ENCODE measurements around the gene PPP1R36.
A peak's percentile ranks its signal among the peaks of the same experiment; 100 is the strongest.
"Not testable (repeated sequence)": the region's sequence is repeated elsewhere in the genome, so short reads cannot be mapped to it uniquely, and the experiment has no call there.

Gene PPP1R36

DNA sequence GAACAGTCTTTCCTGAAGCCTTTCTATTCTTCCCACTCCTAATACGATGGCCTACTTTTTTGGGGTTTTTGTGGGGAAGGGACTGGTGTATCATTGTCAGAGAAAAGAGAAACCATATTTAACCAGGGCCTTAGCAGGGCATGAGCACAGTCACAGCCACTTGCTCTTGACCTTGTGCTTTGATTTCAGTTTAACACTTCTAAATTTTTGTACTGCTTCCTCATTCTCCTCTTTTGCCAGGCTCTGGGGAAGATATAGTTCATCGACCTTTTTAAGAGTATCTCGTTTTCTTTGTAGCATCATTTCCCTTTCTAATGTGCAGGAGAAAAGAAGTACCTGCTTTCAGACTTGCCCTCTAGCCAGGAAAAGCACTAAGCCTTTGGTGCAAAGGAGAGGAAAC is 43.0 kb upstream of the PPP1R36 start:
- FAIRE-seq (no peak), DNase-seq (ENCODE audit: insufficient read length) (no peak)
- no peak for TF ChIP-seq TAF1 (IDR thresholded peaks at IDR 0.05; ENCODE audit: borderline replicate concordance, low read depth, low read length)
- TF ChIP-seq POLR2A (IDR thresholded peaks at IDR 0.05; ENCODE audit: low read depth, low read length) = no peak
- no peak for TF ChIP-seq POLR2AphosphoS5 (IDR thresholded peaks at IDR 0.05; ENCODE audit: low read depth, low read length)

DNA sequence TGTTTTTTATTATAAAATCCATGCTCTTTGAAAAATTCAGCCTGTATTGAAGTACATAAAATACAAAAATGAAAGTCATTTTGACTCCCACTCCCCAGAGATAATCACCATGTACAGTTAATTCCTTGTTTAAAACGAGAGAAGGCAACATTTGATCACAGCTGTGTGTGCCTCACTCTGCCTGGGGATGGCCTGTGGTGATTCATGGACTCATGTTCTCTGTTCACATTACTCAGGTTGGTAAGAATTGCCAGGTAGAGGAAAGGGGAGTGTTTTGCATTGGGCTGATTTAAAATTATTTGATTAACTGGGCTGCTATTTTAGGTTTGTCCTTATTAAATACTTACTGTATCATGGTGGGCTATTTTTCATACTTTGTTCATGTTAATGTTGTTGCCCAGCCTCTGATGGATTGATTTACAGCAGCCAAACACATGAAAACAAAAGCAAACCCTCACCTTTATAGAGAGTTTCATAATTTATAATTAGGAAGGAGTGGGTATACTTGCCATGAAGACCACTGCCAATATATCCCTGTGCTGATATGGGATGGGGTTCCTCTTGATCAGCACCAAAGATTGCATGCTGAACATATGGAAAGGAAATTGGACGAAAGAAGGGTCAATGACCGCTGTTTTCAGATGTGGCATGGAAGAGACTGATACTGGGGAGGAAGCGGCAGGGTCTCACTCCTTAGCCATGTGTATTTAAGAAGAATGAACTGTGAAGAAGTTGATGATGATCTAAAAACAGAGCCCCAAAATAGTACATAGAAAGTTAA is 42.2 kb upstream of the PPP1R36 start:
- TF ChIP-seq POLR2A (IDR thresholded peaks at IDR 0.05; ENCODE audit: low read depth, low read length) (no peak), TAF1 (IDR thresholded peaks at IDR 0.05; ENCODE audit: borderline replicate concordance, low read depth, low read length) (no peak), POLR2AphosphoS5 (IDR thresholded peaks at IDR 0.05; ENCODE audit: low read depth, low read length) (no peak)
- FAIRE-seq (no peak), DNase-seq (ENCODE audit: insufficient read length) (no peak)

DNA sequence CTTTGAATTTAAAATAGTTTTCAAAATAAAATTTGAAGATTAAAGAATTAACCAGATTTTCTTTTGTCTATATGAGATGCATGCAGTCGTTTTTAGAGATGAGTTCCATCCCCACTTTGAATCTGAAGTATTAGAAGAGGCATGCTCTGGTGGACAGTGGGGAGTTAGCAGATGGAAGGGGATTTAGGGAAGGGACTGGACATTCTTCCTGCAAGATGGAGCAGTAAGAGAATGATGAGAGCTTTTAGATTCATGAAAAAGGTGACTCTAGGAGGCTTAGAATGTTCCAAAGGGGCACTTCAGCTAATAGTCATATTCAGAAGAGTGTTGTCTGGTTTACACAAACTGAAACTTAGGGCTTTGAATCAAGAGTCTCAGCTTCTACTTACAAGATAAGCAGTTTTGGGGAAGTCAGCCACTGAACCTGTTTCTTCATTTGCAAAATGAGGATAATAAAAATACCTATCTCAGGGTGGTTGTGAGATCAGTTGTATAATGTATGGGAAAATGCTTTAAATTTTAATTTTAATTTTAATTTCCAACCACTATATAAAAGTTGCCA is 41.5 kb upstream of the PPP1R36 start:
- FAIRE-seq = peak; percentile 57

DNA sequence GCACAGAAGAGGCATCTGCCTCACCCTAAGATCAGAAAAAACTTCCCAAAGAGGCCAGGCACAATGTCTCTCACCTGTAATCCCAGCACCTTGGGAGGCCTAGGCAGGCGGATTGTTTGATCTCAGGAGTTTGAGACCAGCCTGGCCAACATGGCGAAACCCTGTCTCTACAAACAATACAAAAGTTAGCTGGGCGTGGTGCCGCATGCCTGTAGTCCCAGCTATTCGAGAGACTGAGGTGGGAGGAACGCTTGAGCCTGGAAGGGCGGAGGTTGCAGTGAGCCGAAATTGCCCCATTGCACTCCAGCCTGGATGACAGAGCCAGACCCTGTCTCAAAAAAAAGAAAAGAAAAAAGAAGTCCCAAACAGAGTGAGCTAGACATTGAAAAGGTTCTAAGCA is 40.7 kb upstream of the PPP1R36 start:
- no peak for TF ChIP-seq POLR2A (IDR thresholded peaks at IDR 0.05; ENCODE audit: low read depth, low read length)
- TF ChIP-seq TAF1 (IDR thresholded peaks at IDR 0.05; ENCODE audit: borderline replicate concordance, low read depth, low read length) = no peak
- no peak for TF ChIP-seq POLR2AphosphoS5 (IDR thresholded peaks at IDR 0.05; ENCODE audit: low read depth, low read length)
- no peak for DNase-seq (ENCODE audit: insufficient read length)
- FAIRE-seq = no peak

More for the DNA sequence above, 41.5 kb upstream of the PPP1R36 start:
- no peak for TF ChIP-seq TAF1 (IDR thresholded peaks at IDR 0.05; ENCODE audit: borderline replicate concordance, low read depth, low read length)
- TF ChIP-seq POLR2AphosphoS5 (IDR thresholded peaks at IDR 0.05; ENCODE audit: low read depth, low read length) = no peak
- TF ChIP-seq POLR2A (IDR thresholded peaks at IDR 0.05; ENCODE audit: low read depth, low read length) = no peak
- DNase-seq (ENCODE audit: insufficient read length) = no peak

DNA sequence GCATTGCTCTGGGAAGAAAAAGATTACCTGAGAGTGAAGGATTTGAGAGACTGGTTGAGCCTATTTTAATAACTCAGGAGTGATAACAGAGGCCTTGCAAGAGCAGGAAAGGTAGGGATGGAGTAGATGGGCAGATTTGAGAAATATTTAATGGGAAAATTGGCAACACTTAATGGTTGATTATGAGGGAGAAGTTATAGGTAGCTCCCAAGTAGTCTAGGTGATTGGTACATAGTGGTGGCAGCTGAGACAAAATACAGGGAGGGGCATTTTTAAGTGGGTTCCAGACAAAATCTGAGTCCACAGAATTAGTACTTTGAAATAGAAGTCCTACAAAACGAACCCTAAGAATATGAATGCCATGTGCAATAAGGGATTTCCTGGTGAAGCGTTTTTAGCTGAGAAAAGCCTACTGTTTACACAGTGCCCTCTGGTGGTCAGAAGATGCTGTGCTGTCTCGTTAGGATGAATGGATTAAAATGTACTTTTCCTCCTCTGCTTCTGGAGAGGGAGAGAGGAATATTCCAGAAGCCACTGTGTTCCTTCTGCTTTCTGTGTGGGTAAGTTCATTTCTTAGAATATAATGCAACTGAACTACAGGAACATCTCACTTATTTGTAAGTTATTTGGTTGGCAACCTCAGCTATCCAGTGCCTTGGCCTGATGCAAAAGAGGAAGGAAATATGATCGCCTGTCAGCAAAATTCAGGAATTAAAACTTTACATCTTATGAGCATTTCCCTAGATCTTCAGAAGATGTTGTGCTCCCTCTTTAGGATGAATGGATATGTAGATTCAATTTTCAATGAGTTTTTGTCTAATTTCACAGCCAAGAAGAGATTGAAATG is 38.7 kb upstream of the PPP1R36 start:
- FAIRE-seq = peak; percentile 92

DNA sequence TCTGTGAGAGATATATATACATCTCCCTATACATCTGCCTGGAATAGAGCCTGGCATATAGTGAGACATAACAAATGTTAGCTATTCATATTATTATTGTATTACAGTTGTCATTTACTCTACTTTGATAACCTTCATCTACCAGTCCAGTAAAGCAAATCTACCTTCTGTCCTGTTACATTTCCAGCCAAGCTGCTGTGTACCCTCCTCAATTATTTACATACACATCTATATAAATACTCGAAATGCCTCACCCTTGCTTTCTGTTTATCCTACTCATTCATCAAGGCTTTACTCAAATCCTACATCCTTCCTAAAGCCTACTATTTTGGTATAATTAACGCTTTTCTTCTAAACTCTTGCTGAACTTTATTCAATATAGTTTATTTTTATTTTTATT is 36.5 kb upstream of the PPP1R36 start:
- no peak for TF ChIP-seq POLR2A (IDR thresholded peaks at IDR 0.05; ENCODE audit: low read depth, low read length)
- no peak for TF ChIP-seq POLR2AphosphoS5 (IDR thresholded peaks at IDR 0.05; ENCODE audit: low read depth, low read length)
- TF ChIP-seq TAF1 (IDR thresholded peaks at IDR 0.05; ENCODE audit: borderline replicate concordance, low read depth, low read length) = no peak
- FAIRE-seq (no peak), DNase-seq (ENCODE audit: insufficient read length) (no peak)

More for the DNA sequence above, 38.7 kb upstream of the PPP1R36 start:
- DNase-seq (ENCODE audit: insufficient read length) = no peak
- no peak for TF ChIP-seq TAF1 (IDR thresholded peaks at IDR 0.05; ENCODE audit: borderline replicate concordance, low read depth, low read length)
- no peak for TF ChIP-seq POLR2A (IDR thresholded peaks at IDR 0.05; ENCODE audit: low read depth, low read length)
- no peak; the same call in 1 of the 2 replicates for TF ChIP-seq POLR2AphosphoS5 (IDR thresholded peaks at IDR 0.05; ENCODE audit: low read depth, low read length)

DNA sequence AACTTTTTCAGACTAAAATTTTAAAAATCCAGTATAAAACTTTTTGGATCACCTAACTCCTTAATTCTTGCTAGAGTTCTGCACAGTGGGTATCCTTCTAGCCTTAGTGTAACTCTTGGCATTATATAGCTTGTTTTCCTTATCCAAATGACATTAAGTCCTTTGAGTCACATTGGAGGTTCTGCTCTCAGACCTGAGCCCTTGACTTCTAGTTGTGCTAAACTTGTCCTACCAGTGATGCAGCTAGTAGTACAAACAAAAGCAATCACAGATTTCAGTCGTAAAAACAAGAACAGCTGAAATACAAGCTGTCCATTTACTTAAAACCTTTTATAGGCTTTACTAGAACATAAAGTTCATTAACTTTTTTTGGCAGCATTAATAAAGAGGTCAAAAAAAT is 34.7 kb upstream of the PPP1R36 start:
- FAIRE-seq (peak; percentile 42), DNase-seq (ENCODE audit: insufficient read length) (no peak)
- TF ChIP-seq TAF1 (IDR thresholded peaks at IDR 0.05; ENCODE audit: borderline replicate concordance, low read depth, low read length) (no peak), POLR2A (IDR thresholded peaks at IDR 0.05; ENCODE audit: low read depth, low read length) (no peak), POLR2AphosphoS5 (IDR thresholded peaks at IDR 0.05; ENCODE audit: low read depth, low read length) (no peak)

DNA sequence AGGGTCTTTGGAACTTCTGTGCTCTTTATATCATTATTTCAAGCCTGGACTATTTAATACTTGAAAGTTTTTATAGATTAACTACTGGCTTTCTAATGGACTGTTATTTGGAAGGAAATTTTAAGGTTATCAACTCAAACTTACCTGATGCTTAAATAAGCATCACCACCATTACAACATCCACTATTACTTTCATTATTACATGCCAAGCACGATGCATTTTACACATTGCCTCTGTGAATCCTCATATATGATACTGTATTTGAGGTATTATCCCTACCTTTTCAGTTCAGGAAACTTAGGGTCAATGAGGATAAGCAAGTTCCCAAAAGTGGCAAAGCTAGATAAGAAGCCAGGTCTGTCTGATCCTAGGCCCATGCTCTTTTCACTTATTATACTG is 32.8 kb upstream of the PPP1R36 start:
- TF ChIP-seq TAF1 (IDR thresholded peaks at IDR 0.05; ENCODE audit: borderline replicate concordance, low read depth, low read length) (no peak), POLR2AphosphoS5 (IDR thresholded peaks at IDR 0.05; ENCODE audit: low read depth, low read length) (no peak), POLR2A (IDR thresholded peaks at IDR 0.05; ENCODE audit: low read depth, low read length) (no peak)
- DNase-seq (ENCODE audit: insufficient read length) = no peak
- FAIRE-seq = peak; percentile 78

DNA sequence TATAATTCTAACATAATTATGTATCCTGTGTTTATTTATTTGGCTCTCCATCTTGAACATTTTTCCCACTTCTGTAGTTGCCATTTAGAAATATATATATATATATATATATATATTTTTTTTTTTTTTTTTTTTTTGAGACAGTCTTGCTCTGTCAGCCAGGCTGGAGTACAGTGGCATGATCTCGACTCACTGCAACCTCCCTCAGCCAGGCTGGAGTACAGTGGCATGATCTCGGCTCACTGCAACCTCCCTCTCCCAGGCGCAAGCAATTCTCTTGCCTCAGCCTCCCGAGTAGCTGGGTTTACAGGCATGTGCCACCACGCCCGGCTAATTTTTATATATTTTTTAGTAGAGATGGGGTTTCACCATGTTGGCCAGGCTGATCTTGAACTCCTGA is 32.1 kb upstream of the PPP1R36 start:
- FAIRE-seq; DNase-seq (ENCODE audit: insufficient read length): not testable (repeated sequence)

DNA sequence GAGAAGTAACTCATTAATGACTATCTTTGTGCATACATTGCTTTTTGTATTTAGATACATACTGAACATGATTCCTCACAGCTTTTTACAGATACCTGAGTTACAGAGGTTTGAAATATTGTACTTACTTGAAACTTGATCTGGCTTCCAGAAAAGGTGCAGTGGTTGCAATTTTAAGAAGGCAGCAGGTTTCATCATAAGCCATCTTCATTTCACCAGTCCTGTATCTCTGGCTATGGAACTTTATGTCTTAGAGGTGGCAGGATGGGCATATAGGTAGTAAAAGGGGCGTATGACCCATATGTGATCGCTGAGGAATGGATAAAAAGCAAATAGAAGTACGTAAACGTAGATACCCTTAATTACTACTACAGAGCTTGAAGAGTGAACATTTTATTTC is 31.5 kb upstream of the PPP1R36 start:
- FAIRE-seq (no peak), DNase-seq (ENCODE audit: insufficient read length) (no peak)
- TF ChIP-seq POLR2AphosphoS5 (IDR thresholded peaks at IDR 0.05; ENCODE audit: low read depth, low read length) (no peak), POLR2A (IDR thresholded peaks at IDR 0.05; ENCODE audit: low read depth, low read length) (no peak), TAF1 (IDR thresholded peaks at IDR 0.05; ENCODE audit: borderline replicate concordance, low read depth, low read length) (no peak)

DNA sequence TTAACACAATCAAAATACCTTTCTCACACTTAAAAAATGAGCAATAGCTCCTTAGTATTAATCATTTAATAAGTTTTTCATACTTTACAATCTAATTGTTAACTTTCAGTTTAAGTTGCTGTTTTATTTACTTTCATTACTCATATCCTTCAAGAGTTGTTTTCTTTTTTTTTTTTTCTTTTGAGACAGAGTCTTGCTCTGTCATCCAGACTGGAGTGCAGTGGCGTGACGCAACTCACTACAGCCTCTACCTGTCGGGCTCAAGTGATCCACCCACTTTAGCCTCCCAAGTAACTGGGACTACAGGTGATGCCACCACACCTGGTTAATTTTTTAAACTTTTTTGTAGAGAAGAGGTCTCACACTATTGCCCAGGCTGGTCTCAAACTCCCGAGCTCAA is 29.1 kb upstream of the PPP1R36 start:
- TF ChIP-seq POLR2A (IDR thresholded peaks at IDR 0.05; ENCODE audit: low read depth, low read length) (no peak), POLR2AphosphoS5 (IDR thresholded peaks at IDR 0.05; ENCODE audit: low read depth, low read length) (no peak), TAF1 (IDR thresholded peaks at IDR 0.05; ENCODE audit: borderline replicate concordance, low read depth, low read length) (no peak)
- FAIRE-seq (no peak), DNase-seq (ENCODE audit: insufficient read length) (no peak)
